Lower lobe of right lung (tissue), 2 donors: ENCODE data around the gene CALML3. TPM values are rescaled to one million over a fixed set of nuclear protein-coding genes. Genes with fewer than 3 reads are reported as not detected.

Experiments used
- ATAC-seq, 2 donors: fragments of 200-7000 bp; cut with Tn5 transposase; one replicate each; pipeline ENCODE4 v1.9.1; 2020 to 2022; ENCODE audit warnings: mild to moderate bottlenecking in 2 of 2, moderate library complexity in 2 of 2
- DNase-seq: peaks from one replicate; pipeline ENCODE4 v3.0.0-alpha.2; 2020
- H3K27ac ChIP-seq: fragments of 200-600 bp; one replicate; pipeline ENCODE4 v1.8.0; 2022
- H3K27me3 ChIP-seq: fragments of 200-600 bp; one replicate; pipeline ENCODE4 v1.8.0; 2022; ENCODE audit warnings: low read depth
- H3K36me3 ChIP-seq: fragments of 200-600 bp; one replicate; pipeline ENCODE4 v1.8.0; 2022; ENCODE audit warnings: mild to moderate bottlenecking
- H3K4me1 ChIP-seq: fragments of 200-600 bp; one replicate; pipeline ENCODE4 v1.8.0; 2022
- H3K4me3 ChIP-seq: fragments of 200-600 bp; one replicate; pipeline ENCODE4 v1.8.0; 2022; ENCODE audit warnings: mild to moderate bottlenecking
- H3K9me3 ChIP-seq: fragments of 200-600 bp; one replicate; pipeline ENCODE4 v1.8.0; 2022
- intact Hi-C: fragments of 100-400 bp; cut with DNase I; formaldehyde crosslinking; loops from one replicate; pipeline ENCODE4 v1.11.0; 2022
- total RNA-seq: library from RNA; stranded (reverse); fragmentation: NEBNext Ultra II Directional; extraction: Animal tissue kit (Norgen Biotek cat#: 25700); gene quantifications from one replicate; pipeline ENCODE4 v1.2.1, GENCODE V29; 2021
- TF ChIP-seq, protein P1 (sequence below): fragments of 200-600 bp; IDR thresholded peaks from one replicate; pipeline ENCODE4 v1.8.0; 2022; ENCODE audit warnings: antibody characterized with exemption, mild to moderate bottlenecking
- donor health status: DM: no; HTN: yes; CAD: no; lungs with severe emphysema.

Gene CALML3
- total RNA-seq, 1 donor from 2014 or later: not detected

DNA sequence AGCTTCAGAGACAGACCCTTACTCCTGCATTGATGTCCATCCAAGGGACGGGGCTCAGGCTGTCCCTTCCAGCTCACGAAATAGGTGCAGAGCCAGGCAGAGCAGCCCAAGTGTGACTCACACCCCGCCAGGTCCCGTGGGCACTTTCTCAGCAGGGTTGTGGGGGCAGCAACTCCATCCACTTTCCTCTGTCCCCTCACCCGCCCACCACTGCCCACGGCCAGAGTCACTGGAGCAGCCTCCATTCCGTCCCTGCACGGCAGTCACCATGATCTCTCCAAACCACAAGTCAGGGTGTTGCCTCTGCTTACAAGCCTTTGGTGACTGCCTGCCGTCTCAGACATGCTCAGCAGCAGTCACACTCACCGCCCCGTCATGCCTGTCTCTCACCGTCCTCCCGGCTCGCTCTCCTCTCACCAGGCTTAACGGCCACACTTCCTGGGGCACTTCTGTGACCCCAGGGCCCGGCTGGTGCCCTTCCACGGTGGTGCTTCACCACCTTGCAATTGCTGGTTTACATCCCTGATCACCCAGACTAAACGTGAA lies 39.3 kb downstream of the CALML3 start:
- ATAC-seq: no peak
- Histone ChIP-seq H3K27me3 (no peaks in the 10 kb centered on the region), H3K36me3 (no peaks in the 10 kb centered on the region), H3K4me1 (no peaks in the 10 kb centered on the region), H3K9me3 (no peaks in the 10 kb centered on the region), H3K27ac (no peak overlapping the region), H3K4me3 (no peak overlapping the region)
- TF ChIP-seq, protein P1, sequence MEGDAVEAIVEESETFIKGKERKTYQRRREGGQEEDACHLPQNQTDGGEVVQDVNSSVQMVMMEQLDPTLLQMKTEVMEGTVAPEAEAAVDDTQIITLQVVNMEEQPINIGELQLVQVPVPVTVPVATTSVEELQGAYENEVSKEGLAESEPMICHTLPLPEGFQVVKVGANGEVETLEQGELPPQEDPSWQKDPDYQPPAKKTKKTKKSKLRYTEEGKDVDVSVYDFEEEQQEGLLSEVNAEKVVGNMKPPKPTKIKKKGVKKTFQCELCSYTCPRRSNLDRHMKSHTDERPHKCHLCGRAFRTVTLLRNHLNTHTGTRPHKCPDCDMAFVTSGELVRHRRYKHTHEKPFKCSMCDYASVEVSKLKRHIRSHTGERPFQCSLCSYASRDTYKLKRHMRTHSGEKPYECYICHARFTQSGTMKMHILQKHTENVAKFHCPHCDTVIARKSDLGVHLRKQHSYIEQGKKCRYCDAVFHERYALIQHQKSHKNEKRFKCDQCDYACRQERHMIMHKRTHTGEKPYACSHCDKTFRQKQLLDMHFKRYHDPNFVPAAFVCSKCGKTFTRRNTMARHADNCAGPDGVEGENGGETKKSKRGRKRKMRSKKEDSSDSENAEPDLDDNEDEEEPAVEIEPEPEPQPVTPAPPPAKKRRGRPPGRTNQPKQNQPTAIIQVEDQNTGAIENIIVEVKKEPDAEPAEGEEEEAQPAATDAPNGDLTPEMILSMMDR: no peak
- intact Hi-C loops: no loop called here
- peak; percentile 39 for DNase-seq

DNA sequence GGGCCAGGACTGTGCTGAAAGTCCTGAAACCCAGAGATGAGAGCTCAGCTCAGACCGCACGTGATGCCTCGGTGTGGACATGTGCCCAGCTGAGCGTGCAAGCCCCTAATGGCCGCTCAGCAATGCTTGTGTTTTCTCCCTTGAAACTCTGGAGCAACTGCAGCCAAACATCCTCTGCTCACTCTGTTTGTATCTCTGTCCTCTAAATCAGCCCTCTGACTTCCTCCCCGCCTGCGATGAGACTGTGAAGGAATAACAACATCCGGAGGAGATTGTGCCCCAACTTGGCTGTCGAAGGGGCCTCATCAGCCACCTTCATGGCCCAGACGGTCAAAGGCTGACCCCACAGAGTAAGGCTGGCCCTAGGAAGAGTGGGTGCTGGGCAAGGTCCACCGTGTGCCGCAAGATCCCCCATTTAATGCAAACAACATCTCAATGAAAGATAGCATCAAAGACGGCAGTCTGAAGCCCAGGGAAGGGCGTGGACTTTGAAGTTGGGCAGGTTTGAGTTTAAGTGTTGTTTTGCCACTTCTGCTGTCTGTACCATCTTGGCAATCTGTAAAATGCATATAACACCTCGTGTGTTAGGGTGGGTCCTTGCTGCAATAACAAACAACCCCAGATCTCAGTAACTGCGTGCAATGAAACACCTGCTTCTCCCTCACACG lies 39.9 kb downstream of the CALML3 start:
- DNase-seq (no peak), ATAC-seq (no peak)
- Histone ChIP-seq H3K27me3 (no peaks in the 10 kb centered on the region), H3K36me3 (no peaks in the 10 kb centered on the region), H3K27ac (no peak overlapping the region), H3K4me1 (no peaks in the 10 kb centered on the region), H3K4me3 (no peak overlapping the region), H3K9me3 (no peaks in the 10 kb centered on the region)
- TF ChIP-seq, protein P1: no peak
- intact Hi-C loops: no loop called here

DNA sequence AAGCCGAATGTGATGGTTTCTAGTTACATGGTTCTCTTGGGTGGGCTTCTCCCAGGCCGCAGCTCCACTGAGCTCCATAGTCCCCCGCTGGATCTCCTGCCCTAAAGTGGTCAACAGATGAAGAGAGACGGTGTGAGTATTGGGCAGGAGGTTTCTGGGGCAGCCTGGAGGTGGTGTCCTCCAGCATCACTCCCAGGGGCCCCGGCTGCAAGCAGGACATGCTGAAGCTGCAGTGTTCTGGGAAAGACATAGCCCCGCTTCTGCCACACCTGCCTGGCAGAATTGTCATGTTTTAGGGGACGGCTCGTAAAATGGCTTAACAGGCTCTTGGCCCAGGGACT lies 40.4 kb downstream of the CALML3 start:
- no peaks in the 10 kb centered on the region for H3K36me3 ChIP-seq
- intact Hi-C loops: no loop called here
- no peak overlapping the region for H3K27ac ChIP-seq
- peak; percentile 22 for DNase-seq
- TF ChIP-seq, protein P1: no peak
- H3K27me3 ChIP-seq: no peaks in the 10 kb centered on the region
- no peak for ATAC-seq
- no peaks in the 10 kb centered on the region for H3K9me3 ChIP-seq
- no peak overlapping the region for H3K4me3 ChIP-seq
- no peaks in the 10 kb centered on the region for H3K4me1 ChIP-seq

DNA sequence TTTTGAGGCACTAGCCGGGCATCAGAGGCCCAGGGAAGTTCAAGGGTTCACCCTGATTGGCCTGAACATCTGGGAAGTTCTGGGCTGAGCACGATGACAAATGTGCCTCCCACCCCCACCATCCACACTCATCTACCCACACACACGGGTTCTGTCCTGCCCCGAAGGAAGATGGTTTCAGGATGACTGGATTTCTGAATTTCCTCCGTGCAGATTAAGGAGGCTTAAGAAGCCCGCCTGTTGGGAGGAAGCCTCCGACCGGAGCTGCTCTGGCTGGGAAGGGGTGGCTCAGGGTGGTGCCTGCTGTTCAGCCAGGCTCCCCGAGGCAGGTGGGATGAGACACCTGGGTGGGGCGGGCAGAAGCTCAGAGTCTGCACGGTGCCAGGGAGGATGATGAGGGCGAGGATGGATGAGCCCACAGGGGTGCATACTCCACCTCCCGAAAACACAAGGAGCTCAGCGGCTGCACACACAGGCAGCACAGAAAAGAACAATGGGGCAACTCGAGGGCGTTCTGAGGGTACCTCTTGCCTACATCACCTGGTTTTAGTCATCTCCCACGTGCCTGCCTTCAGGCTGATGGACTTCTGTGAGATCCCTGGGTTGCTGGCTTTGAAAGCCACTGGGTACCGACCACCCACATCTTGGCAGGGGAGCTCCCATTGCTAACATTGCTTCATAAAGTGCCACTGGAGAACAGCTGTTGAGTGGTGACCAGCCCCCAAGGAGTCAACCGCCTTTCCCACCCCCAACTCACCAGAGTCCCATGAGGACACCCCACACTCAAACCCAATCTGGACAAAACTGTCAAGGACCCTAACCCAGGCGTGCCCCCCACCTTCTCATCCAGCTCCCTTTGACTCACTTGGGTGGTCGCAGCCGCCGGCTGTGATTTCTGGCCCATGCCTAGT lies 41.2 kb downstream of the CALML3 start:
- peak; percentile 32 for DNase-seq
- Histone ChIP-seq H3K4me3 (no peak overlapping the region), H3K36me3 (no peaks in the 10 kb centered on the region), H3K27ac (no peak overlapping the region), H3K9me3 (no peaks in the 10 kb centered on the region), H3K27me3 (no peaks in the 10 kb centered on the region), H3K4me1 (no peaks in the 10 kb centered on the region)
- intact Hi-C loops: no loop called here
- ATAC-seq: no peak
- TF ChIP-seq, protein P1: no peak

DNA sequence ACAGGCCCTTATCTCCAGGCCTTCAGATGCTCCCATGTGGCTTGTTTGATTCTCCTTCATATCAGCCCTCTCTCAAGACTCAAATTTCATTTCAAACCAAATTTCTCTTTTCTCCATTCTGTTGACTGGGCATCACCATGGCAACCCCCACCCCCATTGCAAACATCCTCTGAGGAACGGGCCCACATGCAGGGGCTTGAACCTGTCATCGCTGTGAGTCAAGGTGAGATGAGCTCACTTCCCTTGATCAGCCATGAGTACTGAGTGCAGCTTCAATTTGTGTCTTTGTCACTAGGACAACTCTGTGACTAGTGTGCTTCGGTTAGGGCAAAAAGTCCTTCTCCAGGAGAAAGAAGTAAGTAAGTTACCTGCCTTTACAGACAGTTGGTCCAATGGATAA lies 41.9 kb downstream of the CALML3 start:
- DNase-seq (no peak), ATAC-seq (no peak)
- Histone ChIP-seq H3K9me3 (no peaks in the 10 kb centered on the region), H3K27ac (no peak overlapping the region), H3K4me3 (no peak overlapping the region), H3K27me3 (no peaks in the 10 kb centered on the region), H3K36me3 (no peaks in the 10 kb centered on the region), H3K4me1 (no peaks in the 10 kb centered on the region)
- TF ChIP-seq, protein P1: no peak
- intact Hi-C loops: no loop called here
